ENCODE data around the gene RBM12. TPM values are rescaled to one million over a fixed set of nuclear protein-coding genes. Genes with fewer than 3 reads are reported as not detected.
"Not testable (repeated sequence)": the region's sequence is repeated elsewhere in the genome, so short reads cannot be mapped to it uniquely, and the experiment has no call there.

The RBM12 gene, protein sequence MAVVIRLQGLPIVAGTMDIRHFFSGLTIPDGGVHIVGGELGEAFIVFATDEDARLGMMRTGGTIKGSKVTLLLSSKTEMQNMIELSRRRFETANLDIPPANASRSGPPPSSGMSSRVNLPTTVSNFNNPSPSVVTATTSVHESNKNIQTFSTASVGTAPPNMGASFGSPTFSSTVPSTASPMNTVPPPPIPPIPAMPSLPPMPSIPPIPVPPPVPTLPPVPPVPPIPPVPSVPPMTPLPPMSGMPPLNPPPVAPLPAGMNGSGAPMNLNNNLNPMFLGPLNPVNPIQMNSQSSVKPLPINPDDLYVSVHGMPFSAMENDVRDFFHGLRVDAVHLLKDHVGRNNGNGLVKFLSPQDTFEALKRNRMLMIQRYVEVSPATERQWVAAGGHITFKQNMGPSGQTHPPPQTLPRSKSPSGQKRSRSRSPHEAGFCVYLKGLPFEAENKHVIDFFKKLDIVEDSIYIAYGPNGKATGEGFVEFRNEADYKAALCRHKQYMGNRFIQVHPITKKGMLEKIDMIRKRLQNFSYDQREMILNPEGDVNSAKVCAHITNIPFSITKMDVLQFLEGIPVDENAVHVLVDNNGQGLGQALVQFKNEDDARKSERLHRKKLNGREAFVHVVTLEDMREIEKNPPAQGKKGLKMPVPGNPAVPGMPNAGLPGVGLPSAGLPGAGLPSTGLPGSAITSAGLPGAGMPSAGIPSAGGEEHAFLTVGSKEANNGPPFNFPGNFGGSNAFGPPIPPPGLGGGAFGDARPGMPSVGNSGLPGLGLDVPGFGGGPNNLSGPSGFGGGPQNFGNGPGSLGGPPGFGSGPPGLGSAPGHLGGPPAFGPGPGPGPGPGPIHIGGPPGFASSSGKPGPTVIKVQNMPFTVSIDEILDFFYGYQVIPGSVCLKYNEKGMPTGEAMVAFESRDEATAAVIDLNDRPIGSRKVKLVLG
- total RNA-seq, result 100 to 1,000 TPM in 1 of 3 donors, 10 to 100 TPM in 2; 80.9 to 112 (median 89.4) TPM
- total RNA-seq (2013), result 83.3 TPM

DNA sequence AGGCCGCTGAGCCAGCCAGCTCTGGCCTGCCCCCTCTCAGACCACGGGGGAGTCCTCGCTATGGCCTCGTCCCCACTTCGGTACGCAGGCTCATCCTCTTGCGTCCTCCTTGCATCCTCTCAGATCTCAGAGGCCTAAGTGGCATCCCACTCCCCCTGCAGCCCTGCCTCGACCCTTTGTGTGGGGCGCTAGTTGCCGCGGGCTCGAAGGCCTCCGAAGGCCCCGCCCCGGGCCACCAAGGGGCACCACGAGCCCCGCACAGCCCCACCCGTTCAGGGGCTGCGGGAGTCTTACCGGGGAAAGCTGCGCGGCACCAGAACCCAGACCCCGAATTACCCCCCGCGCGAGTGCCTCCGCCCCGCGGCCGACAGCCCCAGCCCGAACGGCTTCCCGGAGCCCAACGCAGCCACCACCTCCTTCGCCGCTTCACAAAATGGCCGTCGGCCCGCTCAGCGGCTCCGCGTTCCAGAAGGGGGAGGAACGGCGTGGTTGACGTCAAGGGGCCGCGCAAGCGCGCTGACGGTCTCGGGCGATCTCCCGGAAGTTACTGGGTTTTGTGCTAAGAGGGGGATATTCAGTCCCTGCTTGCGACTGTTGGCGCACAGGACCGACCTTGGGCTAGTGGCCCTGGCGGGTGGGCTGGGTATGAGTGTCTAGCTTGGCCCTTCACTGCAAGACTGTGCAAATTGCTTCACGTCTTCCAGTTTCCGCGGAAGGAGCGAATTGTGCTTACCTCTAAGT is at the start of gene RBM12, which contains the start of gene CPNE1:
RBM12 (minus strand) TSS at position 435 of the 741 bp plus-strand sequence. CDS start 9,578 bp downstream, outside the sequence.
CPNE1 (minus strand) TSS at position 435 of the 741 bp plus-strand sequence. CDS start 31,977 bp downstream, outside the sequence.
- WGBS (ENCODE audit: insufficient coverage), result under 1% methylated on average over 61 of the region's 61 CpGs
- Mint-ChIP-seq H3K4me3 (peak within 1 kb of the TSS; percentile 96), H3K36me3 (peaks cover 8% of the 10 kb centered on the region), H3K9me3 (no peaks in the 10 kb centered on the region), H3K4me1 (peaks cover 55% of the 10 kb centered on the region in 2 donors), H3K27ac (peak within 1 kb of the TSS in 1 of 2 donors; percentile 100), H3K27me3 (ENCODE audit: low read depth in 2 of 2) (no peaks in the 10 kb centered on the region)
- H3K36me3 ChIP-seq (ENCODE audit: control insufficient read depth, insufficient read depth, low read length), result peaks cover 11% of the 10 kb centered on the region
- intact Hi-C loops (cut with micrococcal nuclease), result loop anchor here (1.0 to 5.0 kb wide), 5 partner anchors 33 to 124 kb away; partner anchors contain the start of genes NFS1, RBM39 and ROMO1
- H3K27me3 ChIP-seq (ENCODE audit: control insufficient read depth, insufficient read depth, low read length), result no peaks in the 10 kb centered on the region
- no peaks in the 10 kb centered on the region for H3K9me3 ChIP-seq (ENCODE audit: control insufficient read depth, insufficient read depth, low read length)
- peak within 1 kb of the TSS; percentile 81 for H3K4me3 ChIP-seq (ENCODE audit: low read length)
- TF ChIP-seq, protein P1, sequence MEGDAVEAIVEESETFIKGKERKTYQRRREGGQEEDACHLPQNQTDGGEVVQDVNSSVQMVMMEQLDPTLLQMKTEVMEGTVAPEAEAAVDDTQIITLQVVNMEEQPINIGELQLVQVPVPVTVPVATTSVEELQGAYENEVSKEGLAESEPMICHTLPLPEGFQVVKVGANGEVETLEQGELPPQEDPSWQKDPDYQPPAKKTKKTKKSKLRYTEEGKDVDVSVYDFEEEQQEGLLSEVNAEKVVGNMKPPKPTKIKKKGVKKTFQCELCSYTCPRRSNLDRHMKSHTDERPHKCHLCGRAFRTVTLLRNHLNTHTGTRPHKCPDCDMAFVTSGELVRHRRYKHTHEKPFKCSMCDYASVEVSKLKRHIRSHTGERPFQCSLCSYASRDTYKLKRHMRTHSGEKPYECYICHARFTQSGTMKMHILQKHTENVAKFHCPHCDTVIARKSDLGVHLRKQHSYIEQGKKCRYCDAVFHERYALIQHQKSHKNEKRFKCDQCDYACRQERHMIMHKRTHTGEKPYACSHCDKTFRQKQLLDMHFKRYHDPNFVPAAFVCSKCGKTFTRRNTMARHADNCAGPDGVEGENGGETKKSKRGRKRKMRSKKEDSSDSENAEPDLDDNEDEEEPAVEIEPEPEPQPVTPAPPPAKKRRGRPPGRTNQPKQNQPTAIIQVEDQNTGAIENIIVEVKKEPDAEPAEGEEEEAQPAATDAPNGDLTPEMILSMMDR (IDR thresholded peaks at IDR 0.05), result no peak
- DNase-seq (peak; percentile 93 to 98), ATAC-seq (peak; percentile 68 to 87 (median 80))
- peak within 1 kb of the TSS; percentile 97 for H3K27ac ChIP-seq (ENCODE audit: low read length)
- H3K4me1 ChIP-seq (ENCODE audit: control insufficient read depth, insufficient read depth, low read length), result peaks cover 22% of the 10 kb centered on the region

DNA sequence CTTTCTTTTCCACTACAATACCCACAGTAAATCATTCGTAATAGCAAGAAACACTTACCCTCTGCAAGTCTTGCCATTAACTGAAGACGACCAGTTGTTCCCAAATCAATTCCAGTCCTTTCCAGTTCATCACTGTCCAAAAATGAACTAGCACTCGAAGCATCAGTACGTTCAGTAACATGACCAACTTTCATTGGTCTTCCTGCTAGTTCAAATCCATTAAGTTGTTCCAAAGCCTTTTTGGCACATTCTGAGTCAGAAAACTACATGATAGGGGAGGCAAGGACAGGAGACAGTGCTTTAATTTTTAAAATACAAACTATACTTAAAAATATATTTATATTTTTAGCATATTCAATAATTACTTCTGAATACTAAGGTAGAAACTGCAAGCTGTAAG is 49.4 kb upstream of the RBM12 start:
- peaks cover 25% of the 10 kb centered on the region for H3K36me3 Mint-ChIP-seq
- no peaks in the 10 kb centered on the region for H3K27me3 Mint-ChIP-seq (ENCODE audit: low read depth in 2 of 2)
- Histone ChIP-seq H3K4me3 (ENCODE audit: low read length) (no peak overlapping the region), H3K4me1 (ENCODE audit: control insufficient read depth, insufficient read depth, low read length) (peaks cover 12% of the 10 kb centered on the region), H3K36me3 (ENCODE audit: control insufficient read depth, insufficient read depth, low read length) (peaks cover 93% of the 10 kb centered on the region), H3K27me3 (ENCODE audit: control insufficient read depth, insufficient read depth, low read length) (no peaks in the 10 kb centered on the region), H3K27ac (ENCODE audit: low read length) (no peak overlapping the region), H3K9me3 (ENCODE audit: control insufficient read depth, insufficient read depth, low read length) (no peaks in the 10 kb centered on the region)
- peaks cover 35 to 38% of the 10 kb centered on the region in 2 donors for H3K4me1 Mint-ChIP-seq
- ATAC-seq (no peak), DNase-seq (no peak)
- intact Hi-C loops (cut with micrococcal nuclease), result no loop called here
- no peaks in the 10 kb centered on the region for H3K9me3 Mint-ChIP-seq
- H3K27ac Mint-ChIP-seq, result peak overlapping the region; percentile 49 to 77
- peak overlapping the region; percentile 7 for H3K4me3 Mint-ChIP-seq
- TF ChIP-seq, protein P1 (IDR thresholded peaks at IDR 0.05), result no peak
- WGBS (ENCODE audit: insufficient coverage), result 94% methylated on average over 4 of the region's 4 CpGs

DNA sequence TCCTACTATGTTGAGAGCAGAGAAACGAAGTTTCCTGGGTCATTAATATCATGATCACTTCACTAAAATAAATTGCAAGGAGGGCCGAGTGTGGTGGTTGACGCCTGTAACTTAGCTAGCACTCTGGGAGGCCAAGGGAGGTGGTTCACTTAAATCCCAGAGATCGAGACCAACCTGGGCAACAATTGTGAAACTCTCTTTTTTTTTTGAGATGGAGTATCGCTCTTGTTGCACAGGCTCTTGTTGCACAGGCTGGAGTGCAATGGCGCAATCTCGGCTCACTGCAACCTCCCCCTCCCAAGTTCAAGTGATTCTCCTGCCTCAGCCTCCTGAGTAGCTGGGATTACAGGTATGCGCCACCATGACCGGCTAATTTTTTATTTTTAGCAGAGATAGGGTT is 48.4 kb upstream of the RBM12 start:
- Mint-ChIP-seq H3K27ac (peak overlapping the region in 1 of 2 donors; percentile 63), H3K36me3 (peaks cover 25% of the 10 kb centered on the region), H3K4me1 (peaks cover 41 to 43% of the 10 kb centered on the region in 2 donors), H3K4me3 (peak overlapping the region; percentile 13)
- H3K4me3 ChIP-seq (ENCODE audit: low read length); H3K27me3 Mint-ChIP-seq (ENCODE audit: low read depth in 2 of 2); H3K9me3 Mint-ChIP-seq; H3K27me3 ChIP-seq (ENCODE audit: control insufficient read depth, insufficient read depth, low read length); DNase-seq; ATAC-seq; H3K27ac ChIP-seq (ENCODE audit: low read length); H3K9me3 ChIP-seq (ENCODE audit: control insufficient read depth, insufficient read depth, low read length); intact Hi-C loops (cut with micrococcal nuclease): not testable (repeated sequence)
- Histone ChIP-seq H3K4me1 (ENCODE audit: control insufficient read depth, insufficient read depth, low read length) (peaks cover 12% of the 10 kb centered on the region), H3K36me3 (ENCODE audit: control insufficient read depth, insufficient read depth, low read length) (peaks cover 96% of the 10 kb centered on the region)
- WGBS (ENCODE audit: insufficient coverage), result 85% methylated on average over 9 of the region's 9 CpGs

Measured in natural killer cell (primary cell).